Measurements from ENCODE around the gene RABL2A.
"Not testable (repeated sequence)": the region's sequence is repeated elsewhere in the genome, so short reads cannot be mapped to it uniquely, and the experiment has no call there.

DNA sequence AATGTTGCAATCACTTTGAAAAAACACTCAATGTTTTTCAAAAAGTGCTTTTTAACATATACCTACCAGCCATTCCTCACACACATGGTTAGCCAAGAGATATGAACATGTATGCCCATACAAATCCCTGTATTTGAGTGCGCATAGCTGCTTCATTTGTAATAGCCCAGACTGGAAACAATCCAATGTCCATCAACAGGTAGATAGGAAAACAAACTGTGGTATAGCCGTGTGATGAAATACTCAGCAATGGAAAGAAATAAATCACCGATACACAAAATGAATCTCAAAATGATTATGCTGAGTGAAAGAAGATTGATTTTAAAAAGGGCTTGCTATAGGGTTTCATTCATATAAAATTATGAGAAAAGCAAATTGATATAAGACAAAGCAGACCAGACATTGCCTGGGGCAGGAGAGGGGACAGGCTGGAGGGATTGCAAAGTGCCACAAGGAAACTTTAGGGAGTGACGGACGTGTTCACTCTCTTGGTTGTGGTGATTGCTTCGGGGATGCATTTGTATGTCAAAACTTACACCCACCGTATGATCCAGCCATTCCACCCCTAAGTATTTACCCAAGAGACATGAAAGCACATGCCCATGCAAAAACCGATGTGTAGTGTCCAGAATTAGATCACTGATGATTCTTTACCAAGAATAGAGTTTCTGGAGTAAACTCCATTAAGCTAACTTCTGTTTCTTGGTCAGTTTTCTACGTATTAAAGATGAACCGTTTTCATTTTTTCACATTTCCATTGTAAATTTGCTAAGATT, 36.4 kb downstream of the RABL2A start:
- TF ChIP-seq POLR2A (IDR thresholded peaks at IDR 0.05): not testable (repeated sequence)
- TF ChIP-seq, protein P1, sequence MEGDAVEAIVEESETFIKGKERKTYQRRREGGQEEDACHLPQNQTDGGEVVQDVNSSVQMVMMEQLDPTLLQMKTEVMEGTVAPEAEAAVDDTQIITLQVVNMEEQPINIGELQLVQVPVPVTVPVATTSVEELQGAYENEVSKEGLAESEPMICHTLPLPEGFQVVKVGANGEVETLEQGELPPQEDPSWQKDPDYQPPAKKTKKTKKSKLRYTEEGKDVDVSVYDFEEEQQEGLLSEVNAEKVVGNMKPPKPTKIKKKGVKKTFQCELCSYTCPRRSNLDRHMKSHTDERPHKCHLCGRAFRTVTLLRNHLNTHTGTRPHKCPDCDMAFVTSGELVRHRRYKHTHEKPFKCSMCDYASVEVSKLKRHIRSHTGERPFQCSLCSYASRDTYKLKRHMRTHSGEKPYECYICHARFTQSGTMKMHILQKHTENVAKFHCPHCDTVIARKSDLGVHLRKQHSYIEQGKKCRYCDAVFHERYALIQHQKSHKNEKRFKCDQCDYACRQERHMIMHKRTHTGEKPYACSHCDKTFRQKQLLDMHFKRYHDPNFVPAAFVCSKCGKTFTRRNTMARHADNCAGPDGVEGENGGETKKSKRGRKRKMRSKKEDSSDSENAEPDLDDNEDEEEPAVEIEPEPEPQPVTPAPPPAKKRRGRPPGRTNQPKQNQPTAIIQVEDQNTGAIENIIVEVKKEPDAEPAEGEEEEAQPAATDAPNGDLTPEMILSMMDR (IDR thresholded peaks at IDR 0.05 in 4 of 5, conservative IDR thresholded peaks at IDR 0.05 in 1 of 5): not testable (repeated sequence)

Measured in gastrocnemius medialis (tissue), 4 donors.